ENCODE results near the gene C5orf15. TPM values are rescaled to one million over a fixed set of nuclear protein-coding genes. Genes with fewer than 3 reads are reported as not detected.

The C5orf15 gene
- total RNA-seq, 1 donor from 2014 or later = 120 TPM

DNA sequence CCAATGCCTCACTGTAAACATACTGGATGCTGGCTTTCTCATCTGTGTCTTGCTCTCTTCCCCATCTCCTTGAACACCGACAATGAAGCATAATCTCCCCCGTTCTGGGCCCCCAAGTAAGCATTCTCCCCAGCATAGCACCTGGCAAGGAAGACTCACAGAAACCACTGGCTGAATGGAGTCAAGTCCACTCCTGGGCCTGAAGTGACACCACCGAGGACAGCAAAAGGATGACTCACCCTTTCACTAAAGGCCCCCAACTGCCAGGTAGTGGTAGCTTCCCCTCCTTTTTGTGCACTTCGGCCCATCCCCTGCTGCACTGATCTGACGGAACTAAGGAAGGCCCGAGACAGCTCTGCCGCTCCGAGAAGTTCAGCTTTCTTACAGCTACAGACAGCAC lies 26.9 kb upstream of the C5orf15 start:
- Histone ChIP-seq H3K27me3 (no peaks in the 10 kb centered on the region), H3K79me2 (ENCODE audit: low read depth) (peaks cover 94% of the 10 kb centered on the region), H3K4me2 (peak overlapping the region; percentile 24), H3F3A (ENCODE audit: low read depth) (peaks cover 9% of the 10 kb centered on the region), H3K4me3 (no peak overlapping the region), H3K36me3 (no peaks in the 10 kb centered on the region), H3K9me3 (ENCODE audit: low read depth) (no peaks in the 10 kb centered on the region), H2AFZ (replicated peaks) (no peak overlapping the region), H3K9ac (peak overlapping the region; percentile 25), H4K20me1 (ENCODE audit: low read depth) (peaks cover 97% of the 10 kb centered on the region), H3K4me1 (peaks cover 21% of the 10 kb centered on the region), H3K27ac (no peak overlapping the region)
- Mint-ChIP-seq H3K36me3 (peaks cover 11% of the 10 kb centered on the region), H3K4me3 (peak overlapping the region; percentile 13), H3K27me3 (ENCODE audit: insufficient read depth, low read depth) (peaks cover 4% of the 10 kb centered on the region), H3K27ac (no peak overlapping the region), H3K9me3 (no peaks in the 10 kb centered on the region), H3K4me1 (peaks cover 38% of the 10 kb centered on the region)
- no peak for TF ChIP-seq CTCF (IDR thresholded peaks at IDR 0.05)
- no peak for TF ChIP-seq EZH2 (IDR thresholded peaks at IDR 0.05)
- TF ChIP-seq EZH2phosphoT487 (IDR thresholded peaks at IDR 0.05) = no peak
- no peak for DNase-seq (ENCODE audit: low spot score)

DNA sequence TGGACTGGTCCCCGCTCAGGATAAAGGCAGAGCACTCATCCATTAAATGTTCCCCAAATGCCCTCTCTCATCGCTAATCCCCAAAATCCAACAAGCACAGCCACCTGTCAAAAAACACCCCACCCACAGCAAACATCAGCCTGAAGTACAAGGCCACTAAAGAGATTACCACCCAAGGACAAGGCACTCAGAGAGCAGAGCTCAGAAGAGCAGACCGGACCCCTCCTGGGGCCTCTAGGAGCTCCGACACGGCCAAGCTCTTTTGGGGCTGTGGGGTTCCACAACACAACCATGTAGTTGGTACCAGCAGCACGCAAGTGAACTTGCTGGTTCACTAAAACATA lies 26.5 kb upstream of the C5orf15 start:
- Histone ChIP-seq H3F3A (ENCODE audit: low read depth) (peaks cover 9% of the 10 kb centered on the region), H2AFZ (replicated peaks) (no peak overlapping the region), H3K4me2 (peak overlapping the region; percentile 24), H3K79me2 (ENCODE audit: low read depth) (peaks cover 90% of the 10 kb centered on the region), H3K9me3 (ENCODE audit: low read depth) (no peaks in the 10 kb centered on the region), H3K27ac (no peak overlapping the region), H3K4me1 (peaks cover 21% of the 10 kb centered on the region), H3K4me3 (no peak overlapping the region), H3K9ac (no peak overlapping the region), H4K20me1 (ENCODE audit: low read depth) (peaks cover 95% of the 10 kb centered on the region), H3K36me3 (no peaks in the 10 kb centered on the region), H3K27me3 (no peaks in the 10 kb centered on the region)
- DNase-seq (ENCODE audit: low spot score) = no peak
- Mint-ChIP-seq H3K27ac (peak overlapping the region; percentile 6), H3K4me1 (peaks cover 38% of the 10 kb centered on the region), H3K9me3 (no peaks in the 10 kb centered on the region), H3K36me3 (peaks cover 13% of the 10 kb centered on the region), H3K27me3 (ENCODE audit: insufficient read depth, low read depth) (peaks cover 4% of the 10 kb centered on the region), H3K4me3 (peak overlapping the region; percentile 13)
- TF ChIP-seq CTCF (IDR thresholded peaks at IDR 0.05) (no peak), EZH2phosphoT487 (IDR thresholded peaks at IDR 0.05) (no peak), EZH2 (IDR thresholded peaks at IDR 0.05) (no peak)

GRCh38 chr5:133994297-133994989 lies 26.0 kb upstream of the C5orf15 start:
- no peaks in the 10 kb centered on the region for H3K36me3 ChIP-seq
- H3F3A ChIP-seq (ENCODE audit: low read depth) = peaks cover 9% of the 10 kb centered on the region
- no peaks in the 10 kb centered on the region for H3K9me3 ChIP-seq (ENCODE audit: low read depth)
- Mint-ChIP-seq H3K27me3 (ENCODE audit: insufficient read depth, low read depth) (peaks cover 4% of the 10 kb centered on the region), H3K27ac (peak overlapping the region; percentile 6), H3K4me3 (no peak overlapping the region), H3K9me3 (no peaks in the 10 kb centered on the region), H3K36me3 (peaks cover 8% of the 10 kb centered on the region), H3K4me1 (peaks cover 34% of the 10 kb centered on the region)
- no peak for TF ChIP-seq EZH2phosphoT487 (IDR thresholded peaks at IDR 0.05)
- no peak overlapping the region for H3K27ac ChIP-seq
- peak; percentile 16 for DNase-seq (ENCODE audit: low spot score)
- no peak overlapping the region for H3K9ac ChIP-seq
- peaks cover 21% of the 10 kb centered on the region for H3K4me1 ChIP-seq
- H4K20me1 ChIP-seq (ENCODE audit: low read depth) = peaks cover 89% of the 10 kb centered on the region
- no peak overlapping the region for H3K4me2 ChIP-seq
- no peak overlapping the region for H2AFZ ChIP-seq (replicated peaks)
- H3K4me3 ChIP-seq = no peak overlapping the region
- peaks cover 85% of the 10 kb centered on the region for H3K79me2 ChIP-seq (ENCODE audit: low read depth)
- H3K27me3 ChIP-seq = no peaks in the 10 kb centered on the region

GRCh38 chr5:133993185-133993936 lies 24.9 kb upstream of the C5orf15 start:
- no peak overlapping the region for H3K27ac Mint-ChIP-seq
- Histone ChIP-seq H3F3A (ENCODE audit: low read depth) (peaks cover 5% of the 10 kb centered on the region), H3K9ac (no peak overlapping the region), H3K4me2 (no peak overlapping the region), H3K27ac (no peak overlapping the region), H3K4me3 (no peak overlapping the region), H3K27me3 (no peaks in the 10 kb centered on the region), H3K9me3 (ENCODE audit: low read depth) (no peaks in the 10 kb centered on the region), H2AFZ (replicated peaks) (no peak overlapping the region), H3K4me1 (peaks cover 21% of the 10 kb centered on the region), H3K36me3 (peaks cover 3% of the 10 kb centered on the region), H3K79me2 (ENCODE audit: low read depth) (peaks cover 74% of the 10 kb centered on the region), H4K20me1 (ENCODE audit: low read depth) (peaks cover 79% of the 10 kb centered on the region)
- no peak overlapping the region for H3K4me3 Mint-ChIP-seq
- H3K27me3 Mint-ChIP-seq (ENCODE audit: insufficient read depth, low read depth) = peaks cover 2% of the 10 kb centered on the region
- peaks cover 12% of the 10 kb centered on the region for H3K36me3 Mint-ChIP-seq
- no peak for DNase-seq (ENCODE audit: low spot score)
- TF ChIP-seq EZH2phosphoT487 (IDR thresholded peaks at IDR 0.05) (no peak), CTCF (IDR thresholded peaks at IDR 0.05) (no peak), EZH2 (IDR thresholded peaks at IDR 0.05) (no peak)
- peaks cover 34% of the 10 kb centered on the region for H3K4me1 Mint-ChIP-seq
- no peaks in the 10 kb centered on the region for H3K9me3 Mint-ChIP-seq
